Hematopoietic multipotent progenitor cell treated with erythropoietin and hydrocortisone succinate and interleukin-3 and kit ligand, for 17 days (in vitro differentiated cells): ENCODE data around the gene KRTAP3-1.
"Not testable (repeated sequence)": the region's sequence is repeated elsewhere in the genome, so short reads cannot be mapped to it uniquely, and the experiment has no call there.

Experiments
- DNase-seq: peaks from one replicate; pipeline ENCODE4 v3.0.0-alpha.2; 2015; ENCODE audit warnings: low spot score

The KRTAP3-1 gene

GRCh38 chr17:41008811-41009210 is at the start of gene KRTAP3-1:
Gene KRTAP3-1, minus strand, starts transcription at chr17:41009128. Its CDS starts 54 bp downstream, at chr17:41009074.
- DNase-seq = no peak

- DNase-seq = no peak
These were observed 48.6 kb upstream of the KRTAP3-1 start for GRCh38 chr17:41057547-41057946.

- DNase-seq = not testable (repeated sequence)
These were observed 46.2 kb upstream of the KRTAP3-1 start, which contains the start of gene KRTAP2-2 for GRCh38 chr17:41055130-41055529. Gene KRTAP2-2, minus strand, starts transcription at chr17:41055230. Its CDS starts 19 bp downstream, at chr17:41055211.

- not testable (repeated sequence) for DNase-seq
These were observed 45.6 kb upstream of the KRTAP3-1 start for GRCh38 chr17:41054556-41054955.

GRCh38 chr17:41054025-41054424 is 45.1 kb upstream of the KRTAP3-1 start:
- DNase-seq = no peak

GRCh38 chr17:41052566-41052965 is 43.6 kb upstream of the KRTAP3-1 start:
- DNase-seq = no peak

GRCh38 chr17:41049110-41049509 is 40.2 kb upstream of the KRTAP3-1 start:
- DNase-seq = no peak

- no peak for DNase-seq
These were observed 39.5 kb upstream of the KRTAP3-1 start for GRCh38 chr17:41048441-41048840.

- DNase-seq = not testable (repeated sequence)
These were observed 38.0 kb upstream of the KRTAP3-1 start, which contains the start of gene KRTAP2-1 for GRCh38 chr17:41046735-41047465. Gene KRTAP2-1, minus strand, starts transcription at chr17:41047316. Its CDS starts 49 bp downstream, at chr17:41047267.

- DNase-seq = no peak
These were observed 34.0 kb upstream of the KRTAP3-1 start for GRCh38 chr17:41042953-41043352.

GRCh38 chr17:41040783-41041571 is 32.0 kb upstream of the KRTAP3-1 start, which contains the start of gene KRTAP1-1:
Gene KRTAP1-1, minus strand, starts transcription at chr17:41041450. Its CDS starts 53 bp downstream, at chr17:41041397.
- DNase-seq = not testable (repeated sequence)

- no peak for DNase-seq
These were observed 29.0 kb upstream of the KRTAP3-1 start for GRCh38 chr17:41037853-41038350.

- DNase-seq = not testable (repeated sequence)
These were observed 25.5 kb upstream of the KRTAP3-1 start, which contains the start of gene KRTAP1-3 for GRCh38 chr17:41034346-41034935. Gene KRTAP1-3, minus strand, starts transcription at chr17:41034874. Its CDS starts 53 bp downstream, at chr17:41034821.

GRCh38 chr17:41029633-41030245 is 20.8 kb upstream of the KRTAP3-1 start, which contains the start of gene KRTAP1-4:
Gene KRTAP1-4, minus strand, starts transcription at chr17:41030195. Its CDS starts 117 bp downstream, at chr17:41030078.
- DNase-seq = no peak

GRCh38 chr17:41026715-41027471 is 18.0 kb upstream of the KRTAP3-1 start, which contains the start of gene KRTAP1-5:
Gene KRTAP1-5, minus strand, starts transcription at chr17:41027208. Its CDS starts 53 bp downstream, at chr17:41027155.
- DNase-seq = no peak

- DNase-seq = no peak
These were observed 15.8 kb upstream of the KRTAP3-1 start for GRCh38 chr17:41024697-41025096.

- no peak for DNase-seq
These were observed 11.4 kb upstream of the KRTAP3-1 start for GRCh38 chr17:41020336-41020735.

- no peak for DNase-seq
These were observed 10.5 kb upstream of the KRTAP3-1 start for GRCh38 chr17:41019415-41019814.

- no peak for DNase-seq
These were observed 9.6 kb upstream of the KRTAP3-1 start for GRCh38 chr17:41018541-41018940.

- no peak for DNase-seq
These were observed 7.8 kb upstream of the KRTAP3-1 start for GRCh38 chr17:41016578-41017215.
